Neuron (in vitro differentiated cells): ENCODE data around the gene COL25A1.

Experiments
- H2AFZ ChIP-seq: one replicate; pipeline ENCODE4 v1.6.1; 2013; ENCODE audit warnings: low read depth, mild to moderate bottlenecking, inconsistent platforms, low read length, moderate library complexity
- H3K27me3 ChIP-seq: one replicate; pipeline ENCODE4 v1.6.1; 2013; ENCODE audit warnings: low read length; ENCODE audit not compliant: insufficient read depth
- H3K36me3 ChIP-seq: one replicate; pipeline ENCODE4 v1.6.1; 2013; ENCODE audit warnings: low read length; ENCODE audit not compliant: insufficient read depth
- H3K4me1 ChIP-seq: one replicate; pipeline ENCODE4 v1.6.1; 2013; ENCODE audit warnings: low read length; ENCODE audit not compliant: insufficient read depth
- H3K4me3 ChIP-seq: 2 replicates; pipeline ENCODE4 v1.5.1; 2013; ENCODE audit warnings: mild to moderate bottlenecking, low read length, moderate library complexity
- H3K9me3 ChIP-seq: one replicate; pipeline ENCODE4 v1.6.1; 2013; ENCODE audit warnings: low read length

The COL25A1 gene

GRCh38 chr4:109275066-109275745 is 27.3 kb downstream of the COL25A1 start:
- Histone ChIP-seq H2AFZ (no peak overlapping the region), H3K4me1 (peaks cover 11% of the 10 kb centered on the region), H3K27me3 (peaks cover 34% of the 10 kb centered on the region), H3K36me3 (no peaks in the 10 kb centered on the region), H3K4me3 (no peak overlapping the region), H3K9me3 (no peaks in the 10 kb centered on the region)

GRCh38 chr4:109266891-109267290 is 35.6 kb downstream of the COL25A1 start:
- no peaks in the 10 kb centered on the region for H3K36me3 ChIP-seq
- no peaks in the 10 kb centered on the region for H3K9me3 ChIP-seq
- peaks cover 30% of the 10 kb centered on the region for H3K27me3 ChIP-seq
- H3K4me1 ChIP-seq: no peaks in the 10 kb centered on the region
- no peak overlapping the region for H3K4me3 ChIP-seq
- H2AFZ ChIP-seq: no peak overlapping the region

- Histone ChIP-seq H3K4me3 (no peak overlapping the region), H3K4me1 (no peaks in the 10 kb centered on the region), H3K9me3 (no peaks in the 10 kb centered on the region), H3K36me3 (no peaks in the 10 kb centered on the region), H3K27me3 (peaks cover 30% of the 10 kb centered on the region), H2AFZ (no peak overlapping the region)
Measured at GRCh38 chr4:109266236-109266635, 36.2 kb downstream of the COL25A1 start.

GRCh38 chr4:109263721-109264120 is 38.7 kb downstream of the COL25A1 start:
- H3K4me1 ChIP-seq: no peaks in the 10 kb centered on the region
- H2AFZ ChIP-seq: no peak overlapping the region
- H3K4me3 ChIP-seq: no peak overlapping the region
- H3K27me3 ChIP-seq: peaks cover 27% of the 10 kb centered on the region
- no peaks in the 10 kb centered on the region for H3K9me3 ChIP-seq
- H3K36me3 ChIP-seq: no peaks in the 10 kb centered on the region

GRCh38 chr4:109256818-109257217 is 45.6 kb downstream of the COL25A1 start:
- H3K9me3 ChIP-seq: no peaks in the 10 kb centered on the region
- H3K4me1 ChIP-seq: no peaks in the 10 kb centered on the region
- H3K4me3 ChIP-seq: no peak overlapping the region
- no peak overlapping the region for H2AFZ ChIP-seq
- H3K36me3 ChIP-seq: no peaks in the 10 kb centered on the region
- H3K27me3 ChIP-seq: peaks cover 12% of the 10 kb centered on the region

GRCh38 chr4:109254845-109255244 is 47.6 kb downstream of the COL25A1 start:
- Histone ChIP-seq H3K4me3 (no peak overlapping the region), H3K9me3 (no peaks in the 10 kb centered on the region), H3K27me3 (peaks cover 12% of the 10 kb centered on the region), H3K4me1 (no peaks in the 10 kb centered on the region), H3K36me3 (no peaks in the 10 kb centered on the region), H2AFZ (no peak overlapping the region)

GRCh38 chr4:109251396-109251795 is 51.1 kb downstream of the COL25A1 start:
- H3K9me3 ChIP-seq: no peaks in the 10 kb centered on the region
- H3K36me3 ChIP-seq: no peaks in the 10 kb centered on the region
- H3K27me3 ChIP-seq: peaks cover under 1% of the 10 kb centered on the region
- no peaks in the 10 kb centered on the region for H3K4me1 ChIP-seq
- no peak overlapping the region for H2AFZ ChIP-seq
- H3K4me3 ChIP-seq: no peak overlapping the region

- Histone ChIP-seq H3K36me3 (no peaks in the 10 kb centered on the region), H3K27me3 (no peaks in the 10 kb centered on the region), H2AFZ (no peak overlapping the region), H3K4me1 (no peaks in the 10 kb centered on the region), H3K4me3 (no peak overlapping the region), H3K9me3 (no peaks in the 10 kb centered on the region)
Measured at GRCh38 chr4:109248322-109248900, 54.0 kb downstream of the COL25A1 start.

- no peak overlapping the region for H2AFZ ChIP-seq
- H3K4me3 ChIP-seq: no peak overlapping the region
- H3K9me3 ChIP-seq: no peaks in the 10 kb centered on the region
- H3K36me3 ChIP-seq: no peaks in the 10 kb centered on the region
- H3K4me1 ChIP-seq: no peaks in the 10 kb centered on the region
- no peaks in the 10 kb centered on the region for H3K27me3 ChIP-seq
Measured at GRCh38 chr4:109243871-109244270, 58.6 kb downstream of the COL25A1 start.

GRCh38 chr4:109238746-109239145 is 63.7 kb downstream of the COL25A1 start:
- H3K27me3 ChIP-seq: no peaks in the 10 kb centered on the region
- no peaks in the 10 kb centered on the region for H3K9me3 ChIP-seq
- no peaks in the 10 kb centered on the region for H3K4me1 ChIP-seq
- no peak overlapping the region for H2AFZ ChIP-seq
- H3K4me3 ChIP-seq: no peak overlapping the region
- no peaks in the 10 kb centered on the region for H3K36me3 ChIP-seq

GRCh38 chr4:109235683-109236082 is 66.8 kb downstream of the COL25A1 start:
- Histone ChIP-seq H3K4me1 (no peaks in the 10 kb centered on the region), H3K9me3 (no peaks in the 10 kb centered on the region), H3K4me3 (no peak overlapping the region)

GRCh38 chr4:109234596-109234995 is 67.9 kb downstream of the COL25A1 start:
- Histone ChIP-seq H3K9me3 (no peaks in the 10 kb centered on the region), H3K27me3 (no peaks in the 10 kb centered on the region), H3K4me1 (no peaks in the 10 kb centered on the region), H3K4me3 (no peak overlapping the region), H3K36me3 (no peaks in the 10 kb centered on the region), H2AFZ (no peak overlapping the region)

More at GRCh38 chr4:109235683-109236082, 66.8 kb downstream of the COL25A1 start:
- no peak overlapping the region for H2AFZ ChIP-seq
- no peaks in the 10 kb centered on the region for H3K36me3 ChIP-seq
- H3K27me3 ChIP-seq: no peaks in the 10 kb centered on the region

GRCh38 chr4:109233570-109233969 is 68.9 kb downstream of the COL25A1 start:
- Histone ChIP-seq H3K27me3 (no peaks in the 10 kb centered on the region), H3K4me3 (no peak overlapping the region), H2AFZ (no peak overlapping the region), H3K4me1 (no peaks in the 10 kb centered on the region), H3K36me3 (no peaks in the 10 kb centered on the region), H3K9me3 (no peaks in the 10 kb centered on the region)

GRCh38 chr4:109232681-109233080 is 69.8 kb downstream of the COL25A1 start:
- no peaks in the 10 kb centered on the region for H3K36me3 ChIP-seq
- no peaks in the 10 kb centered on the region for H3K27me3 ChIP-seq
- H3K9me3 ChIP-seq: no peaks in the 10 kb centered on the region
- no peaks in the 10 kb centered on the region for H3K4me1 ChIP-seq
- H3K4me3 ChIP-seq: no peak overlapping the region
- no peak overlapping the region for H2AFZ ChIP-seq
